Measurements from ENCODE around the gene ERC1.
"Not testable (repeated sequence)": the region's sequence is repeated elsewhere in the genome, so short reads cannot be mapped to it uniquely, and the experiment has no call there.

The ERC1 gene

DNA sequence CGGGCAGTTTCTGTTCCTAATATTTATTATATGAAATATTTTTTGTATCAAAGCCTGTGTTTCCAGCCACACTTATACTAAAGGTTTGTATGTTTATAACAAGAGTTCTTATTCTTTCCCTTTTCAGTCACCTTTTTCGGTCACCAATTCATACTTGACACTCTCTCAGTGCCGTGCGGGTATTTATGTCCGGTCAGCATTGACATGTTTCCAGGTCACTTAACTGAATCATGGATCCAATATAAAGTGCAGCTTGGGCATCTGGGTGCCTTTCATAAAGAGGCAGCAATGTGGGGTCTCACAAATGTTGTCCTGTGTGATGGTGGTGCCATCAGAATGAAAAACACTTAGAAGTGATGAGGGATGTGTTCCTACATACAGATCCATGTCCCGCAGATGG is 141.3 kb downstream of the ERC1 start:
- no peak for DNase-seq (ENCODE audit: low read depth in 1 of 2, low spot score in 1 of 2)
- Histone ChIP-seq H3K4me3 (replicated peaks; ENCODE audit: insufficient read depth, low read length) (no peak overlapping the region), H3K27ac (replicated peaks) (no peak overlapping the region), H3K27me3 (ENCODE audit: insufficient read depth, poor library complexity, severe bottlenecking) (no peaks in the 10 kb centered on the region)
- TF ChIP-seq POLR2AphosphoS5 (IDR thresholded peaks at IDR 0.05; ENCODE audit: low read depth) (no peak), GABPA (IDR thresholded peaks at IDR 0.05; ENCODE audit: low read depth) (no peak), SPI1 (IDR thresholded peaks at IDR 0.05; ENCODE audit: borderline replicate concordance, low read depth) (no peak)
- TF ChIP-seq, protein P1, sequence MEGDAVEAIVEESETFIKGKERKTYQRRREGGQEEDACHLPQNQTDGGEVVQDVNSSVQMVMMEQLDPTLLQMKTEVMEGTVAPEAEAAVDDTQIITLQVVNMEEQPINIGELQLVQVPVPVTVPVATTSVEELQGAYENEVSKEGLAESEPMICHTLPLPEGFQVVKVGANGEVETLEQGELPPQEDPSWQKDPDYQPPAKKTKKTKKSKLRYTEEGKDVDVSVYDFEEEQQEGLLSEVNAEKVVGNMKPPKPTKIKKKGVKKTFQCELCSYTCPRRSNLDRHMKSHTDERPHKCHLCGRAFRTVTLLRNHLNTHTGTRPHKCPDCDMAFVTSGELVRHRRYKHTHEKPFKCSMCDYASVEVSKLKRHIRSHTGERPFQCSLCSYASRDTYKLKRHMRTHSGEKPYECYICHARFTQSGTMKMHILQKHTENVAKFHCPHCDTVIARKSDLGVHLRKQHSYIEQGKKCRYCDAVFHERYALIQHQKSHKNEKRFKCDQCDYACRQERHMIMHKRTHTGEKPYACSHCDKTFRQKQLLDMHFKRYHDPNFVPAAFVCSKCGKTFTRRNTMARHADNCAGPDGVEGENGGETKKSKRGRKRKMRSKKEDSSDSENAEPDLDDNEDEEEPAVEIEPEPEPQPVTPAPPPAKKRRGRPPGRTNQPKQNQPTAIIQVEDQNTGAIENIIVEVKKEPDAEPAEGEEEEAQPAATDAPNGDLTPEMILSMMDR (IDR thresholded peaks at IDR 0.05; ENCODE audit: insufficient read depth, low read length), result no peak
- TF ChIP-seq, protein P2, sequence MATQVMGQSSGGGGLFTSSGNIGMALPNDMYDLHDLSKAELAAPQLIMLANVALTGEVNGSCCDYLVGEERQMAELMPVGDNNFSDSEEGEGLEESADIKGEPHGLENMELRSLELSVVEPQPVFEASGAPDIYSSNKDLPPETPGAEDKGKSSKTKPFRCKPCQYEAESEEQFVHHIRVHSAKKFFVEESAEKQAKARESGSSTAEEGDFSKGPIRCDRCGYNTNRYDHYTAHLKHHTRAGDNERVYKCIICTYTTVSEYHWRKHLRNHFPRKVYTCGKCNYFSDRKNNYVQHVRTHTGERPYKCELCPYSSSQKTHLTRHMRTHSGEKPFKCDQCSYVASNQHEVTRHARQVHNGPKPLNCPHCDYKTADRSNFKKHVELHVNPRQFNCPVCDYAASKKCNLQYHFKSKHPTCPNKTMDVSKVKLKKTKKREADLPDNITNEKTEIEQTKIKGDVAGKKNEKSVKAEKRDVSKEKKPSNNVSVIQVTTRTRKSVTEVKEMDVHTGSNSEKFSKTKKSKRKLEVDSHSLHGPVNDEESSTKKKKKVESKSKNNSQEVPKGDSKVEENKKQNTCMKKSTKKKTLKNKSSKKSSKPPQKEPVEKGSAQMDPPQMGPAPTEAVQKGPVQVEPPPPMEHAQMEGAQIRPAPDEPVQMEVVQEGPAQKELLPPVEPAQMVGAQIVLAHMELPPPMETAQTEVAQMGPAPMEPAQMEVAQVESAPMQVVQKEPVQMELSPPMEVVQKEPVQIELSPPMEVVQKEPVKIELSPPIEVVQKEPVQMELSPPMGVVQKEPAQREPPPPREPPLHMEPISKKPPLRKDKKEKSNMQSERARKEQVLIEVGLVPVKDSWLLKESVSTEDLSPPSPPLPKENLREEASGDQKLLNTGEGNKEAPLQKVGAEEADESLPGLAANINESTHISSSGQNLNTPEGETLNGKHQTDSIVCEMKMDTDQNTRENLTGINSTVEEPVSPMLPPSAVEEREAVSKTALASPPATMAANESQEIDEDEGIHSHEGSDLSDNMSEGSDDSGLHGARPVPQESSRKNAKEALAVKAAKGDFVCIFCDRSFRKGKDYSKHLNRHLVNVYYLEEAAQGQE (IDR thresholded peaks at IDR 0.05; ENCODE audit: insufficient replicate concordance, low read depth), result no peak

DNA sequence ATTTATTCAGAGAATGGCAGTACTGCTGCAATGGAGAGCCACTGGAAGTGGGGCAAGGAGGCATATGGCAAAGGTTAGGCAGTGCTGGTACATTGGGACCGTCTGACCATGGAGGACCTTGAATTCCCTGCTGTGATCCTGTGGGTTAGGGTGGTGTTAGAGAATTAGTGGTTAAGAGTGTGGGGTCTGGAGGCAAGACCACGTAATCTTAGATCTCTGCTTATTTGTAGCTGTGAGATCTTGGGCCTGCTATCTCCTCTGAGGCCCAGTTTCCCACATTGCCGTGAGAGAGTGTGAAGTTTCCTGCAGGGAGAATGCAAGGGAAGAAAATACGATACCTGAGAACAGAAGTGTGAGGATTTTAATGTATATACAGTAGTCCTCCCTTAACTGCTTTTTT is 147.7 kb downstream of the ERC1 start:
- Histone ChIP-seq H3K27ac (replicated peaks) (no peak overlapping the region), H3K27me3 (ENCODE audit: insufficient read depth, poor library complexity, severe bottlenecking) (no peaks in the 10 kb centered on the region), H3K4me3 (replicated peaks; ENCODE audit: insufficient read depth, low read length) (no peak overlapping the region)
- TF ChIP-seq, protein P2 (IDR thresholded peaks at IDR 0.05; ENCODE audit: insufficient replicate concordance, low read depth), result no peak
- TF ChIP-seq POLR2AphosphoS5 (IDR thresholded peaks at IDR 0.05; ENCODE audit: low read depth) (no peak), SPI1 (IDR thresholded peaks at IDR 0.05; ENCODE audit: borderline replicate concordance, low read depth) (no peak), GABPA (IDR thresholded peaks at IDR 0.05; ENCODE audit: low read depth) (no peak)
- TF ChIP-seq, protein P1 (IDR thresholded peaks at IDR 0.05; ENCODE audit: insufficient read depth, low read length), result no peak
- DNase-seq (ENCODE audit: low read depth in 1 of 2, low spot score in 1 of 2), result no peak

GRCh38 chr12:1146758-1147157 is 155.7 kb downstream of the ERC1 start:
- H3K4me3 ChIP-seq (replicated peaks; ENCODE audit: insufficient read depth, low read length); DNase-seq (ENCODE audit: low read depth in 1 of 2, low spot score in 1 of 2); H3K27me3 ChIP-seq (ENCODE audit: insufficient read depth, poor library complexity, severe bottlenecking); H3K27ac ChIP-seq (replicated peaks): not testable (repeated sequence)

DNA sequence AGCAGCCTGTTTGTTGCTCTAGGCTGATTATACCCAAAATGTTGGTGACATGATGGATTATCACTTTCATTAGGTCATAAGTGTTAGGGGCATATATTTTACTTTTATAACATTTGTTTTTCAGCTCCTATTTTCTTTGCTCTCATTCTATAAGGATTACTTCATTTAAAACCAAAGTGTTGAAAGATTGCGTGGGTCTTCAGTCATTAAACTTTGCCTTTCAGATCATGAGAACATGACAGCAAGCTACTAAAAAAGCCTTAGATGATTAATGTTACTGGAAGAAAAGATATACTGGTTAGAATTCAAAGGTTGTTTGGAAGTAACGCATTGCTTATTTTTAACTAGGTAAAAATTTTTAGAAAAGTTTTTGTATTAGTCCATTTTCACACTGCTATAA is 156.8 kb downstream of the ERC1 start:
- no peak overlapping the region for H3K4me3 ChIP-seq (replicated peaks; ENCODE audit: insufficient read depth, low read length)
- no peak overlapping the region for H3K27ac ChIP-seq (replicated peaks)
- H3K27me3 ChIP-seq (ENCODE audit: insufficient read depth, poor library complexity, severe bottlenecking), result no peaks in the 10 kb centered on the region
- DNase-seq (ENCODE audit: low read depth in 1 of 2, low spot score in 1 of 2), result no peak
- no peak for TF ChIP-seq POLR2AphosphoS5 (IDR thresholded peaks at IDR 0.05; ENCODE audit: low read depth)
- TF ChIP-seq, protein P1 (IDR thresholded peaks at IDR 0.05; ENCODE audit: insufficient read depth, low read length), result no peak
- TF ChIP-seq, protein P2 (IDR thresholded peaks at IDR 0.05; ENCODE audit: insufficient replicate concordance, low read depth), result no peak
- no peak for TF ChIP-seq GABPA (IDR thresholded peaks at IDR 0.05; ENCODE audit: low read depth)
- no peak for TF ChIP-seq SPI1 (IDR thresholded peaks at IDR 0.05; ENCODE audit: borderline replicate concordance, low read depth)
